Ovary (tissue), 9 donors: ENCODE data around the gene EFCAB6. TPM values are rescaled to one million over a fixed set of nuclear protein-coding genes. Genes with fewer than 3 reads are reported as not detected.

Experiments
- DNase-seq, 5 donors: peaks; one replicate each; pipeline ENCODE4 v3.0.0-alpha.2; 2019 to 2020
- H3K27ac ChIP-seq, 2 donors: fragments of 200-600 bp; one replicate each; pipeline versions ENCODE4 v1.5.1 to v1.8.0; 2019 to 2022
- H3K27me3 ChIP-seq: fragments of 200-600 bp; one replicate; pipeline ENCODE4 v1.8.0; 2022
- H3K36me3 ChIP-seq: fragments of 200-600 bp; sonication (generic); one replicate; pipeline ENCODE4 v1.5.1; 2019
- H3K4me1 ChIP-seq: one replicate; pipeline ENCODE4 v1.8.1; 2013; ENCODE audit warnings: mild to moderate bottlenecking, moderate library complexity; ENCODE audit not compliant: insufficient read depth
- H3K4me3 ChIP-seq: fragments of 200-600 bp; sonication (generic); one replicate; pipeline ENCODE4 v1.5.1; 2017
- H3K9me3 ChIP-seq, 2 donors: fragments of 200-600 bp in 1 of 2; sonication (generic) in 1 of 2; one replicate each; pipeline versions ENCODE4 v1.5.1 to v1.8.1; 2013 to 2019; ENCODE audit warnings: mild to moderate bottlenecking in 1 of 2, moderate library complexity in 1 of 2
- EP300 ChIP-seq: sonication (generic); formaldehyde crosslinking; IDR thresholded peaks from one replicate; pipeline ENCODE4 v1.6.1; 2017; ENCODE audit warnings: antibody characterized with exemption
- POLR2A ChIP-seq: fragments of 450-650 bp; IDR thresholded peaks from one replicate; pipeline ENCODE4 v1.6.1; 2017; ENCODE audit warnings: antibody characterized with exemption, mild to moderate bottlenecking, moderate library complexity
- WGBS, 3 donors: extraction: QIAGEN DNeasy Blood & Tissue Kit in 1 of 3; methylation state at CpG; one replicate each; pipeline versions ENCODE4 v1.1.5 to v1.1.7; 2013 to 2017; 5-methylcytosine and 5-hydroxymethylcytosine counted together
- intact Hi-C, 4 donors: fragments of 100-400 bp; cut with DNase I; formaldehyde crosslinking; loops; one replicate each; pipeline versions ENCODE4 v1.11.0 to v1.15.1; 2022 to 2023
- polyA plus RNA-seq, 2 donors: library from polyadenylated mRNA; stranded (reverse); fragments of 200-250 nt in 1 of 2; fragments of 350-450 nt in 1 of 2; fragmentation: Illumina TruSeq in 1 of 2; extraction: RNeasy Lipid Tissue Mini Kit (QIAGEN cat#74804) in 1 of 2; gene quantifications; one replicate each; pipeline ENCODE4 v1.2.3, GENCODE V29; 2013 to 2014
- total RNA-seq, 7 donors: library from RNA; depleted of rRNA in 2 of 7; stranded (reverse); fragments of >200 nt in 2 of 7; fragmentation: NEBNext Ultra II Directional in 3 of 7; extraction: Animal tissue kit (Norgen Biotek cat#: 25700) in 3 of 7; gene quantifications; one replicate each; pipeline versions ENCODE4 v1.1.0 to v1.2.4, GENCODE V29; 2016 to 2023
- TF ChIP-seq, protein P1 (sequence below), 3 donors: fragments of 450-650 bp in 2 of 3; fragments of 200-600 bp in 1 of 3; IDR thresholded peaks; one replicate each; pipeline versions ENCODE4 v1.5.1 to v1.8.0; 2016 to 2022; ENCODE audit warnings: antibody characterized with exemption in 3 of 3, mild to moderate bottlenecking in 1 of 3
- donor health status: DM: no; HTN: no; CAD: no; lungs with moderate emphysema.
- donor health status: DM: no; HTN: no; CAD: no.
- donor health status: Bipolar disorder and iron deficiency.
- donor health status: DM: yes; HTN: yes; CAD: no.
- donor health status: DM: no; HTN: no; CAD: no.
- donor health status: DM: yes; HTN: yes; CAD: no.

The EFCAB6 gene
- total and polyA plus RNA-seq, 9 donors, result 1.00 to 17.5 (median 6.7) TPM

DNA sequence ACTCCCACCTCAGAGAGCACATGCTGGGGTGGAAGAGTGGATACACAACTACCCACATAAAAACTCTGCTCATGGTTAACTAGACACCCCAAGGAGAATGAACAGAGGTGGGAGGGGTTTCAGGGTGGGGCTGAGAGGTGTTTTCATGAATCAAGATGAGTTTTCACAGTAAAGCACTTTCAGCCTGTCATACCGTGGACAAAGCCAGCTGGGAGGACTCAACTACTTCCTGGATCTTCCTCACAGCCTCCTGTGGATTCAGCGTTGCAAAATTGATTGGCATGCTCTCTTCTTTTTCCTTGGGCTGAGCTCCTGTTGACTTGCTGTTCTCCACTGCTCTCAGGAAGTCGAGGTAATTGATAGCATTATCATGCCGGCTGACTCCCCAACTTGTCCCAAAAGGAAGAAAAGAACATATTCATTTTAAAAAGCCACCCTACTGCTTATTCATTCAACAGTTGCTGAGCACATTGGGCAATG, 231.8 kb downstream of the EFCAB6 start:
- no peak overlapping the region for H3K4me3 ChIP-seq
- no peak for DNase-seq
- no peaks in the 10 kb centered on the region for H3K4me1 ChIP-seq
- H3K27ac ChIP-seq, result no peak overlapping the region
- intact Hi-C loops, result no loop called here
- no peaks in the 10 kb centered on the region for H3K36me3 ChIP-seq
- H3K27me3 ChIP-seq, result no peaks in the 10 kb centered on the region
- WGBS, 3 donors, result 23 to 39% (median 28%) methylated on average over 4 of the region's 4 CpGs
- H3K9me3 ChIP-seq, result peaks cover 0 to 6% of the 10 kb centered on the region in 2 donors
- no peak for TF ChIP-seq EP300
- TF ChIP-seq, protein P1, sequence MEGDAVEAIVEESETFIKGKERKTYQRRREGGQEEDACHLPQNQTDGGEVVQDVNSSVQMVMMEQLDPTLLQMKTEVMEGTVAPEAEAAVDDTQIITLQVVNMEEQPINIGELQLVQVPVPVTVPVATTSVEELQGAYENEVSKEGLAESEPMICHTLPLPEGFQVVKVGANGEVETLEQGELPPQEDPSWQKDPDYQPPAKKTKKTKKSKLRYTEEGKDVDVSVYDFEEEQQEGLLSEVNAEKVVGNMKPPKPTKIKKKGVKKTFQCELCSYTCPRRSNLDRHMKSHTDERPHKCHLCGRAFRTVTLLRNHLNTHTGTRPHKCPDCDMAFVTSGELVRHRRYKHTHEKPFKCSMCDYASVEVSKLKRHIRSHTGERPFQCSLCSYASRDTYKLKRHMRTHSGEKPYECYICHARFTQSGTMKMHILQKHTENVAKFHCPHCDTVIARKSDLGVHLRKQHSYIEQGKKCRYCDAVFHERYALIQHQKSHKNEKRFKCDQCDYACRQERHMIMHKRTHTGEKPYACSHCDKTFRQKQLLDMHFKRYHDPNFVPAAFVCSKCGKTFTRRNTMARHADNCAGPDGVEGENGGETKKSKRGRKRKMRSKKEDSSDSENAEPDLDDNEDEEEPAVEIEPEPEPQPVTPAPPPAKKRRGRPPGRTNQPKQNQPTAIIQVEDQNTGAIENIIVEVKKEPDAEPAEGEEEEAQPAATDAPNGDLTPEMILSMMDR (IDR thresholded peaks at IDR 0.05), result no peak
- TF ChIP-seq POLR2A, result no peak

DNA sequence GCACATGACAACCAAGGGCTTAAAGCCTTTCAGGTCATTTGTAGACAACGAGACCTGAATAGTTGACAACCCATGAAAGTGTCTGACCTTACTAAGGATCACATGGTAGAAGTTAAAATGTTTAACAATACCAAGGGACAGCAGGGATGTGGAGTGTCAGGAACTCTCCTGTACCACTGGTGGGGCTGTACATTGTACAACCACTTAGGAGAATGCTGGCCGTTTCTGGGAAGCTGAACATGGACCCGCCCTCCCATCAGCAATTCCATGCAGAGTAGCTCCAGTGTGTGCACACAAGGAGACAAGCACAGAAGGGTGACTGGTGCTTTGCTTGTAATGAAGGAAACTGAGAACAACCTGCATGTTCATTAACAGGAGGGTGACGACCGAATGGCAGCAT, 237.4 kb downstream of the EFCAB6 start:
- no peak overlapping the region for H3K4me3 ChIP-seq
- H3K9me3 ChIP-seq, result no peaks in the 10 kb centered on the region
- H3K4me1 ChIP-seq, result no peaks in the 10 kb centered on the region
- no peak for TF ChIP-seq POLR2A
- TF ChIP-seq, protein P1 (IDR thresholded peaks at IDR 0.05), result no peak
- TF ChIP-seq EP300, result no peak
- H3K27ac ChIP-seq, result no peak overlapping the region
- intact Hi-C loops, result no loop called here
- no peak for DNase-seq
- no peaks in the 10 kb centered on the region for H3K27me3 ChIP-seq
- WGBS, 3 donors, result 83 to 89% (median 86%) methylated on average over 5 of the region's 5 CpGs
- H3K36me3 ChIP-seq, result no peaks in the 10 kb centered on the region

DNA sequence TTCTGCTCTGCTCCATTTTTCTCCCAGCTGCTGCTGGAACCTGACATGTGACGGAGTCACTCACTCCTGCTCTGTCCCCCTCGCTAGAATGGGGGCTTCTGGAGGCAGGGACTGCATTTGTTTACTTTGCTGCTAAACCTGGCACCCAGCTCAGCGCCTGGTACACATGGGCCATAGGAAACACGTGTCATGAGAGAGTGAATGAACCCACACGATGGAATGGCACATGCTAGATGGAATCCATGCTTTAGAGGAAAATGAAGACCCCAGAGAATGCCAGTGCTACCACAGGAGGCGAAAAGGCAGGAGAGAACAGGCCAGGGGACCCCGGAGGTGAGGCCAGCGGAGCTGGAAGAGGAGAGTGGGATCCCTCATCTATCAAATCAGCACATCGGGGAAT, 239.4 kb downstream of the EFCAB6 start:
- intact Hi-C loops, result no loop called here
- Histone ChIP-seq H3K27me3 (no peaks in the 10 kb centered on the region), H3K27ac (no peak overlapping the region), H3K9me3 (no peaks in the 10 kb centered on the region), H3K4me3 (no peak overlapping the region), H3K4me1 (no peaks in the 10 kb centered on the region), H3K36me3 (no peaks in the 10 kb centered on the region)
- 93 to 94% (median 94%) methylated on average over 9 of the region's 9 CpGs for WGBS, 3 donors
- DNase-seq, result no peak
- TF ChIP-seq EP300, result no peak
- TF ChIP-seq, protein P1 (IDR thresholded peaks at IDR 0.05), result no peak
- no peak for TF ChIP-seq POLR2A

DNA sequence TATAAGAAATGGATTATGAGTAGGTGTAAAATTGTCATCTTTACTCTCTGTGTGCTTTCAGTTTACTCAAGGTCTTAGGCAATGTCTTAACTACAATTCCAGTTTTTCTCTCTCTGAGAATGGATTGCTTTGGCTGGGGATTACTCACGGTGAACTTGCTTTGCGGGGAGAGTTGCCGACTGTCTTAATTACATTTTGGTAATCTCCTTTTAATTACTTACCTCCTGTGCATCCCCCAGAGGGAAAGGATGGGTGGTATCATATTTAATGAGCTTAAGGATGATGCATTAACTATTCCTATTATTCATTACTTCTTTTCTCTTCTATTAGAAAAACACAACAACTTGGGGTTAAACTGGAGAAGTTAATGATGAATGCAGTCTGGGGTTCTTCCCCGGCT, 240.9 kb downstream of the EFCAB6 start:
- Histone ChIP-seq H3K9me3 (no peaks in the 10 kb centered on the region), H3K36me3 (no peaks in the 10 kb centered on the region), H3K27ac (no peak overlapping the region), H3K4me3 (no peak overlapping the region), H3K27me3 (no peaks in the 10 kb centered on the region), H3K4me1 (no peaks in the 10 kb centered on the region)
- no peak for DNase-seq
- TF ChIP-seq, protein P1 (IDR thresholded peaks at IDR 0.05), result no peak
- TF ChIP-seq EP300 (no peak), POLR2A (no peak)
- 73 to 86% (median 83%) methylated on average over 4 of the region's 4 CpGs for WGBS, 3 donors
- intact Hi-C loops, result no loop called here
